Skeletal muscle cell (primary cell): ENCODE results near the gene PDC.
"Not testable (repeated sequence)": the region's sequence is repeated elsewhere in the genome, so short reads cannot be mapped to it uniquely, and the experiment has no call there.

Source experiments
- DNase-seq: peaks from one replicate; pipeline ENCODE4 v3.0.0-alpha.2; 2010; ENCODE audit warnings: low read depth
- H3K4me3 ChIP-seq: 2 replicates; pipeline ENCODE4 v1.5.1; 2011; ENCODE audit warnings: low read depth, mild to moderate bottlenecking, control low read depth, low read length, moderate library complexity

The PDC gene

GRCh38 chr1:186413319-186413718 is 47.6 kb downstream of the PDC start:
- no peak for DNase-seq
- H3K4me3 ChIP-seq = no peak overlapping the region

GRCh38 chr1:186409091-186409490 is 51.8 kb downstream of the PDC start:
- DNase-seq = no peak
- no peak overlapping the region for H3K4me3 ChIP-seq

GRCh38 chr1:186404454-186405051 is 56.4 kb downstream of the PDC start:
- H3K4me3 ChIP-seq = no peak overlapping the region
- peak; percentile 13 for DNase-seq

- no peak for DNase-seq
- H3K4me3 ChIP-seq = no peak overlapping the region
These were observed 57.3 kb downstream of the PDC start for GRCh38 chr1:186403632-186404031.

- not testable (repeated sequence) for H3K4me3 ChIP-seq, DNase-seq
These were observed 59.5 kb downstream of the PDC start for GRCh38 chr1:186401446-186401845.
